Thoracic aorta (tissue), 2 donors: ENCODE data around the gene KIF12. TPM values are rescaled to one million over a fixed set of nuclear protein-coding genes. Genes with fewer than 3 reads are reported as not detected.

ENCODE experiments used
- ATAC-seq: fragments of 150-250 bp; one replicate; pipeline ENCODE4 v1.8.0; 2017; ENCODE audit warnings: low read depth; ENCODE audit not compliant: insufficient number of reproducible peaks, low FRiP score
- DNase-seq: peaks from one replicate; pipeline ENCODE4 v3.0.0-alpha.2; 2020; ENCODE audit warnings: low spot score
- H3K27ac ChIP-seq, 2 donors: fragments of 200-600 bp; sonication (generic); 1 replicate in 1 of 2; 2 replicates in 1 of 2; pipeline ENCODE4 v1.5.1; 2016; ENCODE audit warnings: mild to moderate bottlenecking in 2 of 2, moderate library complexity in 2 of 2
- H3K27me3 ChIP-seq: fragments of 200-600 bp; sonication (generic); replicated peaks from 2 replicates; pipeline ENCODE4 v1.6.0; 2016; ENCODE audit warnings: mild to moderate bottlenecking; ENCODE audit not compliant: insufficient read depth
- H3K36me3 ChIP-seq: fragments of 200-600 bp; sonication (generic); one replicate; pipeline ENCODE4 v1.5.1; 2016
- H3K4me1 ChIP-seq, 2 donors: fragments of 200-600 bp; sonication (generic); 1 replicate in 1 of 2; 2 replicates in 1 of 2; pipeline versions ENCODE4 v1.5.1 to v1.6.0; 2016; ENCODE audit warnings: low read depth in 2 of 2, mild to moderate bottlenecking in 1 of 2; ENCODE audit not compliant: control insufficient read depth in 1 of 2
- H3K4me3 ChIP-seq: fragments of 200-600 bp; sonication (generic); 2 replicates; pipeline ENCODE4 v1.5.1; 2016; ENCODE audit warnings: mild to moderate bottlenecking
- H3K9me3 ChIP-seq: fragments of 200-600 bp; sonication (generic); 2 replicates; pipeline ENCODE4 v1.5.1; 2016
- total RNA-seq, 2 donors: library from RNA; depleted of rRNA; stranded (reverse); fragments of >200 nt; gene quantifications; one replicate each; pipeline versions ENCODE4 v1.1.0 to v1.2.3, GENCODE V29; 2016
- TF ChIP-seq, protein P1 (sequence below): fragments of 200-600 bp; sonication (generic); IDR thresholded peaks from one replicate; pipeline ENCODE4 v1.5.1; 2019; ENCODE audit warnings: antibody characterized with exemption

The KIF12 gene
- total RNA-seq, 2 donors from 2014 or later, result not detected

DNA sequence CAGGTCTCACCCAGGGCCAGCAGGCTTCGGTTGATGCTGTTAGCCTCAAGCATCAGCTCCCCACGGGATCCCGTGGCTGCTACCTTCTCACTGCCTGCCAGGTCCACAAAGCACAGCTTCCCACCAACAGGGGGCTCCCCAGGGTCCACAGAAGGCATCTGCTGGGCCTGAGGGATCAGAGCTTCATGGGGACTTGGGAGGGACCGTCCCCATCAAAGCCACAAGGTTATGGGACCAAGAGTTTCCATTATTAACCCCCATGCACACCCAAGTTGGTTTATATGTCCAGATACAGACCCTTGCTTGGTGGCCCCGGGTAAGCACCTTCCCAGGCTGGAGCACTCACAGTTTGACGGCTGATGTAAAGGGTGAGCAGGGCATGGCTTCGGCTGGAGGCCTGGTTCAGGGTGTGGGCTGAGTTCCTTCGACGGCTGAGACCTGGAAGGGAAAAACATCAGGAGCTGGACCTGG, 3.0 kb downstream of the KIF12 start:
- TF ChIP-seq, protein P1, sequence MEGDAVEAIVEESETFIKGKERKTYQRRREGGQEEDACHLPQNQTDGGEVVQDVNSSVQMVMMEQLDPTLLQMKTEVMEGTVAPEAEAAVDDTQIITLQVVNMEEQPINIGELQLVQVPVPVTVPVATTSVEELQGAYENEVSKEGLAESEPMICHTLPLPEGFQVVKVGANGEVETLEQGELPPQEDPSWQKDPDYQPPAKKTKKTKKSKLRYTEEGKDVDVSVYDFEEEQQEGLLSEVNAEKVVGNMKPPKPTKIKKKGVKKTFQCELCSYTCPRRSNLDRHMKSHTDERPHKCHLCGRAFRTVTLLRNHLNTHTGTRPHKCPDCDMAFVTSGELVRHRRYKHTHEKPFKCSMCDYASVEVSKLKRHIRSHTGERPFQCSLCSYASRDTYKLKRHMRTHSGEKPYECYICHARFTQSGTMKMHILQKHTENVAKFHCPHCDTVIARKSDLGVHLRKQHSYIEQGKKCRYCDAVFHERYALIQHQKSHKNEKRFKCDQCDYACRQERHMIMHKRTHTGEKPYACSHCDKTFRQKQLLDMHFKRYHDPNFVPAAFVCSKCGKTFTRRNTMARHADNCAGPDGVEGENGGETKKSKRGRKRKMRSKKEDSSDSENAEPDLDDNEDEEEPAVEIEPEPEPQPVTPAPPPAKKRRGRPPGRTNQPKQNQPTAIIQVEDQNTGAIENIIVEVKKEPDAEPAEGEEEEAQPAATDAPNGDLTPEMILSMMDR, result no peak
- H3K4me1 ChIP-seq, result peaks cover 4 to 7% of the 10 kb centered on the region in 2 donors
- no peaks in the 10 kb centered on the region for H3K27me3 ChIP-seq
- H3K27ac ChIP-seq, result no peak overlapping the region
- H3K9me3 ChIP-seq, result no peaks in the 10 kb centered on the region
- no peak for ATAC-seq
- DNase-seq, result no peak
- no peak overlapping the region for H3K4me3 ChIP-seq
- no peaks in the 10 kb centered on the region for H3K36me3 ChIP-seq

DNA sequence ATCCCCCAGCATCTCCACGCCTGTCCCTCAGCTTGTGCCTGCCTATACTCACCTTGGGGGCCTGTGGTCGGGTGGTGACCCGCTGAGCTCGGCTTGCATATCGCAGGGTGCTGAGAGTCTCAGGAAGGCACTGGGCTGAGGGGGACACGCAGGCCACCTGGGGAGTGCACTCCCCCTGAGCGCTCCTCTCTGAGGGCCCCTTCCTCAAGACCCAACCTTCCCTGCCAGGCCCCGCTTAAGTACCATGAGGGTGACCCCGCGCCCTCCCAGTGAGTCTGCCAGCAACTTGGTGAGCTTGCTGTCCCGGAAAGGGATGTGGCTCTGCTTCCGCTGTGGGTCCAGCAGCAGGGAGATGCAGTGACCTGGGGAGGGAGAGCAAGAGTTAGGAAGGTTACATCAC, 4.1 kb downstream of the KIF12 start:
- H3K9me3 ChIP-seq, result no peaks in the 10 kb centered on the region
- no peaks in the 10 kb centered on the region for H3K36me3 ChIP-seq
- H3K27me3 ChIP-seq, result no peaks in the 10 kb centered on the region
- H3K4me3 ChIP-seq, result no peak overlapping the region
- TF ChIP-seq, protein P1, result no peak
- H3K4me1 ChIP-seq, result peaks cover 4 to 7% of the 10 kb centered on the region in 2 donors
- DNase-seq (no peak), ATAC-seq (no peak)
- H3K27ac ChIP-seq, result no peak overlapping the region

DNA sequence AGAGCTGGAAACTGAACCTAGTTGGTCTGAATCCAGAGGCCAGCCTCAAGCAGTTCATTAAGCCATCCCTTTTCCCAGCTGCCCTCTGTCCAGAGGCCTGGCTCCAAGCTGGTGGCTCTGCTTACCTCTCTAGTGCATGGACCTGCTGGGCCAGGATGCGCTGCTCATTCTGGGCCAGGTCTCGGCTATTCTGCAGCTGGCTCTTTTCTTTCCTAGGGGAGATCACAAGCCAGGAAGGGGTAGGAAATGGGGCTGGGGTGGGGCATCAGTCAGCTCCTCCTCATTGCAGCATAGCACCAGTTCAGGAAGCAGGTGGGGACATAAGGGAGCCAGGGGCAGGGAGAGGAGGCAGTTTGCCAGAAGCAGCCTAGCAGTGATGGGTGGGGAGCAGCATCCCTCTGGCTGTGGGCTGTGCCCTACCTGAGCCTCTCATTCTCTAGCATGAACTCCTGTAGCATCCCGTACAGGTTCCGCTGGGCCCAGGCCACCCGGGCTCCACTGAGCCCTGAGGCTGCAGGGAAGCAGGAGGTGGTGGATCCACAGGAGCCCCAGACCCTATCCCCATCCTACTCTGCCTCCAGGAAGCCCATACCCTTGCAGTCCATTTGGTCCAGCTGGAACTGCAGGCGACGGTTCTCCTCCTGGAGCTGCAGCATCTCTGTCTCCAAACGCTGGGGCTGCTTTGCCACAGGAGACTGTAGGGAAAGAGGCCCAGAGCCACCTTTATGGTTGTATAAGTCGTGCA, 5.2 kb downstream of the KIF12 start:
- ATAC-seq, result no peak
- TF ChIP-seq, protein P1, result no peak
- no peak for DNase-seq

DNA sequence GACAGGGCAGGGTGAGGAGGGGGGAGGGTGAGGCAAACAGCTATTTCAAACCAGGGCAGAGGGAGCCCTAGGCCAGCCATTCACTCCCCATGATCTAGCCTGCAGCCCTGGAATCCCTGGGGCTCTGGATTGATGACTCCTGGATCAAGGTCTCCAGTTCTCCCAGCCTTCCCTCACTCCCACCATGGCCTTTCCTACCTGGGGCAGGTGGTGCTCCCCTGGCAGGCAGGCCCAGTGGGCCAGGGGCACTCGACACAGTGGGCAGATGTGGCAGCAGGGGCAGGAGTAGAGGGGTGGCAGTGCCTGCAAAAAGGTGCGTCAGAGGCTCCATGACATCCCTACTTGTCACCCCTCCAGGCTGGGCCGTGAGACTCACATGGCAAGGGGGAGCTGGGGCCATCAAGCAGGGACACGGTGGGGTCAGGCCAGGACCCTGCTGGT, 6.0 kb downstream of the KIF12 start:
- H3K36me3 ChIP-seq, result no peaks in the 10 kb centered on the region
- H3K27ac ChIP-seq, result no peak overlapping the region
- H3K9me3 ChIP-seq, result no peaks in the 10 kb centered on the region
- DNase-seq, result no peak
- H3K4me3 ChIP-seq, result no peak overlapping the region
- peaks cover 3 to 6% of the 10 kb centered on the region in 2 donors for H3K4me1 ChIP-seq
- H3K27me3 ChIP-seq, result no peaks in the 10 kb centered on the region
- TF ChIP-seq, protein P1, result no peak
- ATAC-seq, result no peak

More for the DNA sequence above, 5.2 kb downstream of the KIF12 start:
- Histone ChIP-seq H3K36me3 (no peaks in the 10 kb centered on the region), H3K4me3 (no peak overlapping the region), H3K27me3 (no peaks in the 10 kb centered on the region), H3K9me3 (no peaks in the 10 kb centered on the region), H3K27ac (no peak overlapping the region), H3K4me1 (peaks cover 4 to 7% of the 10 kb centered on the region in 2 donors)

DNA sequence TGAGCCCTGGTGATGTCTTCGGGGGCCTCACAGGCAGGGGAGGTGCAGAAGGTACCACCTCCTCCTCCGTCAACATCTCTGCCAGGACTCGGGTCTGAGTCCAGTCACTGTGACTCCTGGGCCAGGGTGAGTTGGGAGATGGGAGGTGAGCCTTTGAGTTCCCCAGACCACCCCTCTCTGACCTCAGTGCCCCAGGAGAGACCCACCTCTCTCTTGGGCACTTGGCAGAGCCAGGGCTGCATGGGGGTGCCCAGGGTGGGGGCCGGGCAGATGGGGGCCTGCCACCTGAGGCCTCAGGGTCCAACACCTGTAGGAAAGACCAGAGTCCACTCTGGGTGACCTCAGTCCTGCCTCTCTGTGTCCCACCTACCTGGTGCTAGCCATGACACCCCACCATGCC, 6.8 kb downstream of the KIF12 start:
- DNase-seq, result no peak

More for the DNA sequence above, 6.8 kb downstream of the KIF12 start:
- H3K4me1 ChIP-seq, result no peaks in the 10 kb centered on the region
- no peaks in the 10 kb centered on the region for H3K27me3 ChIP-seq
- ATAC-seq, result no peak
- no peaks in the 10 kb centered on the region for H3K9me3 ChIP-seq
- TF ChIP-seq, protein P1, result no peak
- H3K36me3 ChIP-seq, result no peaks in the 10 kb centered on the region
- no peak overlapping the region for H3K4me3 ChIP-seq
- no peak overlapping the region for H3K27ac ChIP-seq
